Measurements from ENCODE around the gene MPO. TPM values are rescaled to one million over a fixed set of nuclear protein-coding genes. Genes with fewer than 3 reads are reported as not detected.

The MPO gene
- total and polyA plus RNA-seq, 10 of the 15 experiments (the other 5 are each of a cell fraction or from before 2014, with no cell fraction given): 0.06 to 0.49 (median 0.14) TPM

DNA sequence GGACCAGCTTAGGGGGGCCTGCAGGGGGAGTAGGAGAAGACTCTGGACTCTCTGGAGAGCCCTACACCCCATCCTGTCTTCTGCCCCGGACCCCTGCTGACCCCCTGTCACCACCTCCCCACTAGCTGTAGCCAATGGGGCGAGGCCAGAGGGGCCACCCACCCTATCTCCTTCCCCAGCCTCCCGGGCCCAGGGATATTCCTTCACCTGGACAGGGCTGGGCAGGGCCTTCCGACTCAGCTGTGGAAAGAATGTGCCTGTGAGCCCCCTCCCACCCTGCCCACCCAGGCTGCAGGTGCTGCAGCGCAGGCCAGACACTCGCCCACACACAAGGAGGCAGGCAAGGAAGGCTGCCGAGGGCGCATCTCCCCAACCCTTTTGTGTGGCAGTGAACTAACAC lies 24.9 kb upstream of the MPO start:
- WGBS (ENCODE audit: insufficient coverage, insufficient replicate concordance, low lambda C conversion rate, missing lambda C conversion rate): 43% methylated on average over 8 of the region's 8 CpGs
- no peak overlapping the region for H3K9ac ChIP-seq (ENCODE audit: control insufficient read depth, insufficient read depth, low read length)
- ChIA-PET POLR2A (interaction anchor here (0.7 kb wide), 1 partner anchor 12 kb away, joined by 3 read pairs; no protein-coding TSS in a partner anchor), CTCF (interaction anchor here (0.6 to 7.1 kb wide), 11 partner anchors 10 to 142 kb away, joined by 3 to 56 read pairs (median 9); no protein-coding TSS in a partner anchor), RAD21 (ENCODE audit: unreplicated experiment) (interaction anchor here (1.2 to 3.0 kb wide), 3 partner anchors 12 to 39 kb away, joined by 3 to 27 read pairs (median 12); no protein-coding TSS in a partner anchor), SMC1A (ENCODE audit: uncharacterized antibody, unreplicated experiment) (interaction anchor here (1.2 to 2.8 kb wide), 3 partner anchors 12 to 143 kb away, joined by 3 to 13 read pairs (median 11); no protein-coding TSS in a partner anchor)
- H3K79me2 ChIP-seq (ENCODE audit: control insufficient read depth, insufficient read depth, low read length): no peaks in the 10 kb centered on the region
- H3K9me3 ChIP-seq (replicated peaks; ENCODE audit: control insufficient read depth, insufficient read depth, low read length): no peaks in the 10 kb centered on the region
- H3K27me3 ChIP-seq (replicated peaks in 1 of 2; ENCODE audit: control insufficient read depth in 2 of 2, insufficient read depth in 2 of 2, low read length in 1 of 2): no peaks in the 10 kb centered on the region; a peak in 1 of 4 replicates
- H3K36me3 ChIP-seq (ENCODE audit: control insufficient read depth in 2 of 2, insufficient read depth in 2 of 2, low read length in 1 of 2): 0 out of 4 replicates have a peak, but pooled peaks cover 0 to 1% of the 10 kb centered on the region in 2 experiments
- H3K4me3 ChIP-seq: no peak overlapping the region
- no TSS peak for BruUV-seq (replicated peaks)
- no peaks in the 10 kb centered on the region for H3K4me1 ChIP-seq (ENCODE audit: control insufficient read depth, insufficient read depth, low read length)
- ATAC-seq (no peak), DNase-seq (ENCODE audit: low read depth, low spot score) (no peak), FAIRE-seq (no peak)
- no peaks in the 10 kb centered on the region for H4K20me1 ChIP-seq (ENCODE audit: control insufficient read depth, insufficient read depth)
- intact Hi-C loops (cut with micrococcal nuclease; ENCODE audit: unreplicated experiment) (no loop called here), in situ Hi-C loops (cut with MboI) (no loop called here)
- no peak overlapping the region for H2AFZ ChIP-seq (ENCODE audit: control insufficient read depth, low read depth, low read length)
- no peak overlapping the region for H3K4me2 ChIP-seq (ENCODE audit: control insufficient read depth, insufficient read depth)
- no peak overlapping the region for H3K27ac ChIP-seq (ENCODE audit: control insufficient read depth, insufficient read depth)
- TF ChIP-seq, protein P1, sequence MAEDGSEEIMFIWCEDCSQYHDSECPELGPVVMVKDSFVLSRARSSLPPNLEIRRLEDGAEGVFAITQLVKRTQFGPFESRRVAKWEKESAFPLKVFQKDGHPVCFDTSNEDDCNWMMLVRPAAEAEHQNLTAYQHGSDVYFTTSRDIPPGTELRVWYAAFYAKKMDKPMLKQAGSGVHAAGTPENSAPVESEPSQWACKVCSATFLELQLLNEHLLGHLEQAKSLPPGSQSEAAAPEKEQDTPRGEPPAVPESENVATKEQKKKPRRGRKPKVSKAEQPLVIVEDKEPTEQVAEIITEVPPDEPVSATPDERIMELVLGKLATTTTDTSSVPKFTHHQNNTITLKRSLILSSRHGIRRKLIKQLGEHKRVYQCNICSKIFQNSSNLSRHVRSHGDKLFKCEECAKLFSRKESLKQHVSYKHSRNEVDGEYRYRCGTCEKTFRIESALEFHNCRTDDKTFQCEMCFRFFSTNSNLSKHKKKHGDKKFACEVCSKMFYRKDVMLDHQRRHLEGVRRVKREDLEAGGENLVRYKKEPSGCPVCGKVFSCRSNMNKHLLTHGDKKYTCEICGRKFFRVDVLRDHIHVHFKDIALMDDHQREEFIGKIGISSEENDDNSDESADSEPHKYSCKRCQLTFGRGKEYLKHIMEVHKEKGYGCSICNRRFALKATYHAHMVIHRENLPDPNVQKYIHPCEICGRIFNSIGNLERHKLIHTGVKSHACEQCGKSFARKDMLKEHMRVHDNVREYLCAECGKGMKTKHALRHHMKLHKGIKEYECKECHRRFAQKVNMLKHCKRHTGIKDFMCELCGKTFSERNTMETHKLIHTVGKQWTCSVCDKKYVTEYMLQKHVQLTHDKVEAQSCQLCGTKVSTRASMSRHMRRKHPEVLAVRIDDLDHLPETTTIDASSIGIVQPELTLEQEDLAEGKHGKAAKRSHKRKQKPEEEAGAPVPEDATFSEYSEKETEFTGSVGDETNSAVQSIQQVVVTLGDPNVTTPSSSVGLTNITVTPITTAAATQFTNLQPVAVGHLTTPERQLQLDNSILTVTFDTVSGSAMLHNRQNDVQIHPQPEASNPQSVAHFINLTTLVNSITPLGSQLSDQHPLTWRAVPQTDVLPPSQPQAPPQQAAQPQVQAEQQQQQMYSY (CRISPR knock-in tag; IDR thresholded peaks at IDR 0.05): no peak
- TF ChIP-seq ZNF207 (IDR thresholded peaks at IDR 0.05; ENCODE audit: borderline replicate concordance) (no peak), RELA (IDR thresholded peaks at IDR 0.05; ENCODE audit: borderline replicate concordance, partially characterized antibody) (no peak), TCF12 (IDR thresholded peaks at IDR 0.05; ENCODE audit: low read depth, low read length) (no peak), POLR2A (IDR thresholded peaks at IDR 0.05; ENCODE audit: low read depth, low read length) (no peak), WRNIP1 (IDR thresholded peaks at IDR 0.05; ENCODE audit: borderline replicate concordance, low read depth, low read length) (no peak), SMC3 (IDR thresholded peaks at IDR 0.05; ENCODE audit: borderline replicate concordance, low read length) (no peak)
- TF ChIP-seq, protein P2, sequence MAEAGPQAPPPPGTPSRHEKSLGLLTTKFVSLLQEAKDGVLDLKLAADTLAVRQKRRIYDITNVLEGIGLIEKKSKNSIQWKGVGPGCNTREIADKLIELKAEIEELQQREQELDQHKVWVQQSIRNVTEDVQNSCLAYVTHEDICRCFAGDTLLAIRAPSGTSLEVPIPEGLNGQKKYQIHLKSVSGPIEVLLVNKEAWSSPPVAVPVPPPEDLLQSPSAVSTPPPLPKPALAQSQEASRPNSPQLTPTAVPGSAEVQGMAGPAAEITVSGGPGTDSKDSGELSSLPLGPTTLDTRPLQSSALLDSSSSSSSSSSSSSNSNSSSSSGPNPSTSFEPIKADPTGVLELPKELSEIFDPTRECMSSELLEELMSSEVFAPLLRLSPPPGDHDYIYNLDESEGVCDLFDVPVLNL (IDR thresholded peaks at IDR 0.05; ENCODE audit: low read depth, low read length): no peak
- TF ChIP-seq, protein P3, sequence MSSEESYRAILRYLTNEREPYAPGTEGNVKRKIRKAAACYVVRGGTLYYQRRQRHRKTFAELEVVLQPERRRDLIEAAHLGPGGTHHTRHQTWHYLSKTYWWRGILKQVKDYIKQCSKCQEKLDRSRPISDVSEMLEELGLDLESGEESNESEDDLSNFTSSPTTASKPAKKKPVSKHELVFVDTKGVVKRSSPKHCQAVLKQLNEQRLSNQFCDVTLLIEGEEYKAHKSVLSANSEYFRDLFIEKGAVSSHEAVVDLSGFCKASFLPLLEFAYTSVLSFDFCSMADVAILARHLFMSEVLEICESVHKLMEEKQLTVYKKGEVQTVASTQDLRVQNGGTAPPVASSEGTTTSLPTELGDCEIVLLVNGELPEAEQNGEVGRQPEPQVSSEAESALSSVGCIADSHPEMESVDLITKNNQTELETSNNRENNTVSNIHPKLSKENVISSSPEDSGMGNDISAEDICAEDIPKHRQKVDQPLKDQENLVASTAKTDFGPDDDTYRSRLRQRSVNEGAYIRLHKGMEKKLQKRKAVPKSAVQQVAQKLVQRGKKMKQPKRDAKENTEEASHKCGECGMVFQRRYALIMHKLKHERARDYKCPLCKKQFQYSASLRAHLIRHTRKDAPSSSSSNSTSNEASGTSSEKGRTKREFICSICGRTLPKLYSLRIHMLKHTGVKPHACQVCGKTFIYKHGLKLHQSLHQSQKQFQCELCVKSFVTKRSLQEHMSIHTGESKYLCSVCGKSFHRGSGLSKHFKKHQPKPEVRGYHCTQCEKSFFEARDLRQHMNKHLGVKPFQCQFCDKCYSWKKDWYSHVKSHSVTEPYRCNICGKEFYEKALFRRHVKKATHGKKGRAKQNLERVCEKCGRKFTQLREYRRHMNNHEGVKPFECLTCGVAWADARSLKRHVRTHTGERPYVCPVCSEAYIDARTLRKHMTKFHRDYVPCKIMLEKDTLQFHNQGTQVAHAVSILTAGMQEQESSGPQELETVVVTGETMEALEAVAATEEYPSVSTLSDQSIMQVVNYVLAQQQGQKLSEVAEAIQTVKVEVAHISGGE (CRISPR knock-in tag; IDR thresholded peaks at IDR 0.05): no peak
- TF ChIP-seq, protein P4, sequence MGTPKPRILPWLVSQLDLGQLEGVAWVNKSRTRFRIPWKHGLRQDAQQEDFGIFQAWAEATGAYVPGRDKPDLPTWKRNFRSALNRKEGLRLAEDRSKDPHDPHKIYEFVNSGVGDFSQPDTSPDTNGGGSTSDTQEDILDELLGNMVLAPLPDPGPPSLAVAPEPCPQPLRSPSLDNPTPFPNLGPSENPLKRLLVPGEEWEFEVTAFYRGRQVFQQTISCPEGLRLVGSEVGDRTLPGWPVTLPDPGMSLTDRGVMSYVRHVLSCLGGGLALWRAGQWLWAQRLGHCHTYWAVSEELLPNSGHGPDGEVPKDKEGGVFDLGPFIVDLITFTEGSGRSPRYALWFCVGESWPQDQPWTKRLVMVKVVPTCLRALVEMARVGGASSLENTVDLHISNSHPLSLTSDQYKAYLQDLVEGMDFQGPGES (IDR thresholded peaks at IDR 0.05): no peak
- TF ChIP-seq, protein P5, sequence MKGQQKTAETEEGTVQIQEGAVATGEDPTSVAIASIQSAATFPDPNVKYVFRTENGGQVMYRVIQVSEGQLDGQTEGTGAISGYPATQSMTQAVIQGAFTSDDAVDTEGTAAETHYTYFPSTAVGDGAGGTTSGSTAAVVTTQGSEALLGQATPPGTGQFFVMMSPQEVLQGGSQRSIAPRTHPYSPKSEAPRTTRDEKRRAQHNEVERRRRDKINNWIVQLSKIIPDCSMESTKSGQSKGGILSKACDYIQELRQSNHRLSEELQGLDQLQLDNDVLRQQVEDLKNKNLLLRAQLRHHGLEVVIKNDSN (IDR thresholded peaks at IDR 0.05; ENCODE audit: borderline replicate concordance, extremely low read length, insufficient read depth, low read depth, low read length): no peak
- TF ChIP-seq, protein P6, sequence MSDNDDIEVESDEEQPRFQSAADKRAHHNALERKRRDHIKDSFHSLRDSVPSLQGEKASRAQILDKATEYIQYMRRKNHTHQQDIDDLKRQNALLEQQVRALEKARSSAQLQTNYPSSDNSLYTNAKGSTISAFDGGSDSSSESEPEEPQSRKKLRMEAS (IDR thresholded peaks at IDR 0.05; ENCODE audit: low read depth, low read length): no peak

All from GM12878 (cell line).